Spleen (tissue), 11 donors: ENCODE measurements around the gene C14orf132. TPM values are rescaled to one million over a fixed set of nuclear protein-coding genes. Genes with fewer than 3 reads are reported as not detected.

Source experiments
- DNase-seq: peaks from one replicate; pipeline ENCODE4 v3.0.0-alpha.2; 2020
- H3K27ac ChIP-seq, 8 donors: fragments of 200-600 bp; sonication (generic) in 7 of 8; 1 replicate in 4 of 8; 2 replicates in 4 of 8; pipeline versions ENCODE4 v1.5.0 to v1.8.0; 2016 to 2021; ENCODE audit warnings: inconsistent platforms in 4 of 8, mild to moderate bottlenecking in 4 of 8, moderate library complexity in 1 of 8
- H3K27me3 ChIP-seq, 7 donors: fragments of 200-600 bp; sonication (generic) in 6 of 7; replicated peaks in 1 of 7; 1 replicate in 4 of 7; 2 replicates in 3 of 7; pipeline versions ENCODE4 v1.5.0 to v1.8.0; 2016 to 2021; ENCODE audit warnings: inconsistent platforms in 3 of 7, mild to moderate bottlenecking in 1 of 7
- H3K36me3 ChIP-seq, 6 donors: fragments of 200-600 bp; sonication (generic) in 5 of 6; 1 replicate in 4 of 6; 2 replicates in 2 of 6; pipeline versions ENCODE4 v1.5.0 to v1.8.0; 2016 to 2021; ENCODE audit warnings: inconsistent platforms in 2 of 6
- H3K4me1 ChIP-seq, 6 donors: fragments of 200-600 bp; sonication (generic) in 5 of 6; 1 replicate in 3 of 6; 2 replicates in 3 of 6; pipeline versions ENCODE4 v1.5.0 to v1.8.0; 2016 to 2021; ENCODE audit warnings: inconsistent platforms in 3 of 6
- H3K4me3 ChIP-seq, 8 donors: fragments of 200-600 bp; sonication (generic) in 7 of 8; 1 replicate in 4 of 8; 2 replicates in 4 of 8; pipeline versions ENCODE4 v1.5.0 to v1.8.0; 2016 to 2021; ENCODE audit warnings: inconsistent platforms in 4 of 8, mild to moderate bottlenecking in 4 of 8, moderate library complexity in 2 of 8
- H3K9me3 ChIP-seq, 8 donors: fragments of 200-600 bp; sonication (generic) in 7 of 8; 1 replicate in 4 of 8; 2 replicates in 4 of 8; pipeline versions ENCODE4 v1.5.0 to v1.8.0; 2016 to 2021; ENCODE audit warnings: inconsistent platforms in 4 of 8
- POLR2A ChIP-seq, 3 donors: fragments of 450-650 bp; IDR thresholded peaks; one replicate each; pipeline ENCODE4 v1.5.1; 2017; ENCODE audit warnings: antibody characterized with exemption in 3 of 3, mild to moderate bottlenecking in 1 of 3
- POLR2AphosphoS5 ChIP-seq, 3 donors: sonication (generic); formaldehyde crosslinking; IDR thresholded peaks; one replicate each; pipeline ENCODE4 v1.5.1; 2017; ENCODE audit warnings: antibody characterized with exemption in 3 of 3
- WGBS, 5 donors: extraction: QIAGEN DNeasy Blood & Tissue Kit in 3 of 5; methylation state at CpG; one replicate each; pipeline versions ENCODE4 v1.1.5 to v1.1.7; 2013 to 2018; 5-methylcytosine and 5-hydroxymethylcytosine counted together
- intact Hi-C: fragments of 100-400 bp; cut with DNase I; formaldehyde crosslinking; loops from one replicate; pipeline ENCODE4 v1.15.0; 2023; ENCODE audit warnings: low total_unique reads
- polyA plus RNA-seq, 3 donors: library from polyadenylated mRNA; stranded (reverse); fragments of 200-250 nt; gene quantifications; one replicate each; pipeline ENCODE4 v1.2.1, GENCODE V29; 2013
- total RNA-seq, 7 donors: library from RNA; depleted of rRNA in 3 of 7; stranded (reverse); fragments of >200 nt in 3 of 7; fragmentation: NEBNext Ultra II Directional in 4 of 7; extraction: Animal tissue kit (Norgen Biotek cat#: 25700) in 4 of 7; gene quantifications; one replicate each; pipeline versions ENCODE4 v1.1.0 to v1.2.1, GENCODE V29; 2016 to 2021
- TF ChIP-seq, protein P1 (sequence below), 11 experiments: fragments of 200-600 bp in 7 of 11; fragments of 450-650 bp in 4 of 11; sonication (generic) in 4 of 11; IDR thresholded peaks in 8 of 11; conservative IDR thresholded peaks in 3 of 11; 1 replicate in 7 of 11; 2 replicates in 4 of 11; pipeline versions ENCODE4 v1.4.0 to v1.8.0; 2016 to 2021; ENCODE audit warnings: antibody characterized with exemption in 11 of 11, inconsistent platforms in 4 of 11, mild to moderate bottlenecking in 1 of 11
- donor health status: healthy with polysubstance abuse.
- donor health status: DM: no; HTN: no; CAD: no; lungs with moderate emphysema.
- donor health status: DM: no; HTN: no; CAD: no.
- donor health status: Bipolar disorder and iron deficiency.
- donor health status: healthy.
- donor health status: DM: no; HTN: no; CAD: no.
- donor health status: DM: yes; HTN: yes; CAD: no.

The C14orf132 gene
- total and polyA plus RNA-seq, 10 donors, result 1.8 to 16.4 (median 7.8) TPM

DNA sequence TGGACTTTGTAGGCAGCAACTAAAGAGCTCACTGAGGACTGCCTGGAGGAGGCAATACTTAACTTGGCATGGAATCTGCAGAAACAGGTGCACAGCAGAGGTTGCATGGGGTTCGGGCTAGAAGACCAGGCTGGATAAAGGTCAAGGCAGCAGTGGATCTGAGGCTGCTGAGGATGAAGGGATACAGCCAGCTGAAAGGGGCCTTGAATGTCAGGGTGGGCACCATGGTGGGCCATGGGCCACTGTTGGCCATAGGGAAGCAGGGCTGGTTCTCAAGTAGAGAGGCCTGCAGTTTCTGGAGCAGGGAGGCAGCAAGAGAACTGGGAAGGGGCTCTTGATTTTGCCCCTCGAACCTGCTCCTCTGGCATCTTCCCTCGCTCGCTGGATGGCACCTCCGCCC, 55.5 kb downstream of the C14orf132 start:
- 88 to 96% (median 93%) methylated on average over 5 of the region's 5 CpGs for WGBS, 5 donors

DNA sequence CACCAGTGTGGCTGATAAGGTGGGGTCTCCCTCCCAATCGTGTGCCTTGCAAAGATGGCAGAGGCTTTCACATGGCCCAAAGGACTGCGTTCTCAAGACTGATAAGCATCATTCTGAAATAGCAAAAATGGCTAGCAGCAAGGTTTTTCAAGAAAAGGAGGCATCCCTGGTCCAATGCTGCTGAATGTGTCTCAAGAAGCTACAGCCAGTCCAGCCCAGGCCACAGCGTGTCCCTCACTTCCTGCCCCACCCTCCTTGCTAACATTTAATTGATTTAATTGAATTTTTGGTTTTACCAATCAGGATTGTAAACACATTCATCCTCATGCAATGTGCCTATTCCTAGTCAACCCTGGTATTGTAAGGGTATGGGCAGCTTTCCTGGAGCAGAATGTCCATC, 55.9 kb downstream of the C14orf132 start:
- peaks cover 0 to 26% (median 0%) of the 10 kb centered on the region in 6 donors for H3K4me1 ChIP-seq
- TF ChIP-seq POLR2A (IDR thresholded peaks at IDR 0.05) (no peak), POLR2AphosphoS5 (IDR thresholded peaks at IDR 0.05) (no peak)
- TF ChIP-seq, protein P1, sequence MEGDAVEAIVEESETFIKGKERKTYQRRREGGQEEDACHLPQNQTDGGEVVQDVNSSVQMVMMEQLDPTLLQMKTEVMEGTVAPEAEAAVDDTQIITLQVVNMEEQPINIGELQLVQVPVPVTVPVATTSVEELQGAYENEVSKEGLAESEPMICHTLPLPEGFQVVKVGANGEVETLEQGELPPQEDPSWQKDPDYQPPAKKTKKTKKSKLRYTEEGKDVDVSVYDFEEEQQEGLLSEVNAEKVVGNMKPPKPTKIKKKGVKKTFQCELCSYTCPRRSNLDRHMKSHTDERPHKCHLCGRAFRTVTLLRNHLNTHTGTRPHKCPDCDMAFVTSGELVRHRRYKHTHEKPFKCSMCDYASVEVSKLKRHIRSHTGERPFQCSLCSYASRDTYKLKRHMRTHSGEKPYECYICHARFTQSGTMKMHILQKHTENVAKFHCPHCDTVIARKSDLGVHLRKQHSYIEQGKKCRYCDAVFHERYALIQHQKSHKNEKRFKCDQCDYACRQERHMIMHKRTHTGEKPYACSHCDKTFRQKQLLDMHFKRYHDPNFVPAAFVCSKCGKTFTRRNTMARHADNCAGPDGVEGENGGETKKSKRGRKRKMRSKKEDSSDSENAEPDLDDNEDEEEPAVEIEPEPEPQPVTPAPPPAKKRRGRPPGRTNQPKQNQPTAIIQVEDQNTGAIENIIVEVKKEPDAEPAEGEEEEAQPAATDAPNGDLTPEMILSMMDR (IDR thresholded peaks at IDR 0.05 in 8 of 11, conservative IDR thresholded peaks at IDR 0.05 in 3 of 11), result no peak
- no peaks in the 10 kb centered on the region for H3K9me3 ChIP-seq
- no peak for DNase-seq
- H3K36me3 ChIP-seq, result no peaks in the 10 kb centered on the region
- no peak overlapping the region for H3K4me3 ChIP-seq
- H3K27ac ChIP-seq, result peak overlapping the region in 6 of 8 donors; percentile 22 to 71 (median 56)
- WGBS, 5 donors, result 67 to 77% (median 75%) methylated on average over 3 of the region's 3 CpGs
- intact Hi-C loops, result no loop called here
- peaks cover 0 to 22% (median 0%) of the 10 kb centered on the region in 7 donors for H3K27me3 ChIP-seq

More for the DNA sequence above, 55.5 kb downstream of the C14orf132 start:
- Histone ChIP-seq H3K4me1 (peaks cover 0 to 26% (median 0%) of the 10 kb centered on the region in 6 donors), H3K27me3 (peaks cover 0 to 24% (median 0%) of the 10 kb centered on the region in 7 donors), H3K4me3 (no peak overlapping the region), H3K27ac (peak overlapping the region in 4 of 8 donors; percentile 54 to 71 (median 60)), H3K9me3 (no peaks in the 10 kb centered on the region), H3K36me3 (no peaks in the 10 kb centered on the region)
- TF ChIP-seq POLR2A (IDR thresholded peaks at IDR 0.05) (no peak), POLR2AphosphoS5 (IDR thresholded peaks at IDR 0.05) (no peak)
- TF ChIP-seq, protein P1 (IDR thresholded peaks at IDR 0.05 in 8 of 11, conservative IDR thresholded peaks at IDR 0.05 in 3 of 11), result no peak
- intact Hi-C loops, result no loop called here
- no peak for DNase-seq

DNA sequence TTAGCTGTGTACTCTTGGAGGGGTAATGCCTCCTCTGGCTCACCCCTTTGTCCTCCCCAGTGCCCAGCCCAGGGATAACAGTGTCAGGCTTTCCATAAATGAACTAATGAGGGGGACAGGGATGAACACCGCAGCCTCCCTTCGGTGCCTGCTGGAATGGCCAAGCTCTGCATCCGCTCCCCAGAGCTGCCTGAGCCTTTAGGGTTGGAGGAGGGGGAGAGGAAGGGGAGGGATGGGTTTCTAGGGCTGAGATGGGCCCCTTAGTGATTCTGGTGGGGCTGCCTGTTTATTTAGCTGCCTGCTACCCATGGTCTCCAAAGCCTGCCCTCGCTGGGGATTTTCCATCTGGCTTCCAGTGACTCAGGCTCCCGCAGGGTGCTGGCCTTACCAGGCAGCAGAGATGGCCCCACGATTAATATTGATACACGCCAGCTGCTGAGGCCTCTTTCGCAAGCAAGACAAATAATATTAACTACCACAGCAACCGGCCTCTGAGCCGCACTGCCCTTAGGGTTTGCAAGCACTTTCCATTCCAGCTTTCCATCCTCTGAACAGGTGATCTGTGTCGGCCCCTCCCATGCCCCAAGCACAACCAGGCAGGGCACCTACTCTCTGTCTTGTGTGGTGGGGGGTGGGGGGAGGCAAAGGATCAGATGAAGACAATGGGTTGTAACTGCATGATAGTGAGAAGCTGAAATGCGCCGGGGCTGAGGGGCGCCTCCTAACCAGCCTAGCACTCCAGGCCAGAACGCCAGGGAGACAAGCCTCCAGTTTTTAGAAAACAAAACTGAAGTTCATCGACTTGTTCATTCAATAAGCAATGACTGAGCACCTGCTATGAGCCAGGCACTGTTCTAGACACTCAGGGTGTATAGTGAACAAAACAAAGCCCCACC, 56.7 kb downstream of the C14orf132 start:
- Histone ChIP-seq H3K4me3 (no peak overlapping the region), H3K9me3 (no peaks in the 10 kb centered on the region), H3K27ac (peak overlapping the region in 7 of 8 donors; percentile 22 to 71 (median 54)), H3K36me3 (no peaks in the 10 kb centered on the region), H3K27me3 (peaks cover 0 to 16% (median 0%) of the 10 kb centered on the region in 7 donors), H3K4me1 (peaks cover 0 to 26% (median 3%) of the 10 kb centered on the region in 6 donors)
- intact Hi-C loops, result no loop called here
- DNase-seq, result no peak
- TF ChIP-seq POLR2A (IDR thresholded peaks at IDR 0.05), result no peak
- peak in 2 of 3 donors; percentile 75 to 79 for TF ChIP-seq POLR2AphosphoS5 (IDR thresholded peaks at IDR 0.05)
- TF ChIP-seq, protein P1 (IDR thresholded peaks at IDR 0.05 in 8 of 11, conservative IDR thresholded peaks at IDR 0.05 in 3 of 11), result no peak
- WGBS, 5 donors, result 57 to 73% (median 65%) methylated on average over 15 to 16 of the region's 16 CpGs
